Keratinocyte (primary cell): ENCODE results near the gene RBMS3. TPM values are rescaled to one million over a fixed set of nuclear protein-coding genes. Genes with fewer than 3 reads are reported as not detected.

Source experiments
- DNase-seq: peaks from one replicate; pipeline ENCODE4 v3.0.0-alpha.2; 2011; ENCODE audit warnings: low read depth, missing footprints, low spot score
- FAIRE-seq: peaks from 2 replicates; lab custom pipeline; 2011; peaks lifted over from hg19 to GRCh38; lab: Jason Lieb, UNC
- H2AFZ ChIP-seq: 2 replicates; pipeline ENCODE4 v1.6.0; 2012; ENCODE audit warnings: low read length, control low read depth, inconsistent platforms; ENCODE audit not compliant: control insufficient read depth
- H3K27ac ChIP-seq: 2 replicates; pipeline ENCODE4 v1.5.1; 2011; ENCODE audit warnings: low read length; ENCODE audit not compliant: control insufficient read depth, insufficient read depth
- H3K27me3 ChIP-seq: 3 replicates; pipeline ENCODE4 v1.6.0; 2011; ENCODE audit warnings: low read length; ENCODE audit not compliant: control insufficient read depth, insufficient read depth; ENCODE audit errors: extremely low read depth
- H3K36me3 ChIP-seq, 2 experiments: 2 replicates in 1 of 2; 3 replicates in 1 of 2; pipeline ENCODE4 v1.5.1; 2011; ENCODE audit warnings: low read length in 2 of 2, mild to moderate bottlenecking in 1 of 2; ENCODE audit not compliant: control insufficient read depth in 2 of 2, insufficient read depth in 2 of 2; ENCODE audit errors: extremely low read depth in 1 of 2
- H3K4me1 ChIP-seq: 3 replicates; pipeline ENCODE4 v1.5.1; 2011; ENCODE audit warnings: low read length; ENCODE audit not compliant: control insufficient read depth, insufficient read depth; ENCODE audit errors: extremely low read depth
- H3K4me2 ChIP-seq: 3 replicates; pipeline ENCODE4 v1.6.0; 2011; ENCODE audit warnings: low read depth, low read length; ENCODE audit not compliant: control insufficient read depth, insufficient read depth; ENCODE audit errors: extremely low read depth
- H3K4me3 ChIP-seq, 3 experiments: fragments of 200-600 bp in 1 of 3; sonication (generic) in 1 of 3; 2 replicates in 2 of 3; 3 replicates in 1 of 3; pipeline ENCODE4 v1.5.1; 2011 to 2016; ENCODE audit warnings: low read length in 3 of 3, mild to moderate bottlenecking in 3 of 3, control low read depth in 2 of 3, inconsistent platforms in 1 of 3, low read depth in 1 of 3, mixed read lengths in 1 of 3, mixed run types in 1 of 3, moderate library complexity in 1 of 3; ENCODE audit not compliant: control insufficient read depth in 2 of 3, insufficient read depth in 2 of 3; ENCODE audit errors: extremely low read depth in 1 of 3
- H3K79me2 ChIP-seq: 2 replicates; pipeline ENCODE4 v1.6.0; 2012; ENCODE audit warnings: low read length; ENCODE audit not compliant: control insufficient read depth, insufficient read depth
- H3K9ac ChIP-seq: 3 replicates; pipeline ENCODE4 v1.6.0; 2011; ENCODE audit warnings: low read length; ENCODE audit not compliant: control insufficient read depth, insufficient read depth; ENCODE audit errors: extremely low read depth
- H3K9me1 ChIP-seq: 3 replicates; pipeline ENCODE4 v1.6.0; 2011; ENCODE audit warnings: low read length; ENCODE audit not compliant: control insufficient read depth, insufficient read depth; ENCODE audit errors: extremely low read depth
- H3K9me3 ChIP-seq: 2 replicates; pipeline ENCODE4 v1.5.1; 2012; ENCODE audit warnings: low read depth, low read length; ENCODE audit not compliant: control insufficient read depth
- H4K20me1 ChIP-seq: 3 replicates; pipeline ENCODE4 v1.6.0; 2011; ENCODE audit warnings: low read length; ENCODE audit not compliant: control insufficient read depth, insufficient read depth; ENCODE audit errors: extremely low read depth
- EZH2 ChIP-seq: IDR thresholded peaks from one replicate; pipeline ENCODE4 v1.6.1; 2012; ENCODE audit warnings: inconsistent platforms, mild to moderate bottlenecking, low read length, moderate library complexity
- dilution Hi-C: fragments of 300-500 bp; cut with MboI; formaldehyde crosslinking; loops from one replicate; pipeline ENCODE4 v1.7.0; 2020; ENCODE audit warnings: low sequenced_read_pairs; ENCODE audit not compliant: extremely low pct_ligation_motif_present
- polyA plus RNA-seq, 5 experiments: library from polyadenylated mRNA; depleted of rRNA in 3 of 5; stranded (reverse) in 3 of 5; stranded (forward) in 1 of 5; unstranded in 1 of 5; fragments of >200 nt; gene quantifications; 1 replicate in 1 of 5; 2 replicates in 3 of 5; 3 replicates in 1 of 5; pipeline versions ENCODE4 v1.2.1 to v1.2.3, GENCODE V29; 2011 to 2012; ENCODE audit warnings: missing spikeins in 2 of 5, low read depth in 1 of 5, low replicate concordance in 1 of 5
- TF ChIP-seq, protein P1 (sequence below), 3 experiments: IDR thresholded peaks in 1 of 3; conservative IDR thresholded peaks in 1 of 3; optimal IDR thresholded peaks in 1 of 3; 2 replicates in 2 of 3; 3 replicates in 1 of 3; pipeline versions ENCODE3 to v1.5.1; 2011; ENCODE audit warnings: low read length in 3 of 3, mild to moderate bottlenecking in 3 of 3, moderate library complexity in 2 of 3, control low read depth in 1 of 3, inconsistent platforms in 1 of 3; ENCODE audit not compliant: insufficient read depth in 2 of 3; ENCODE audit errors: extremely low read depth in 1 of 3

The RBMS3 gene
- polyA plus RNA-seq, 1 donor (not counting 4 experiments of a cell fraction or from before 2014, with no cell fraction given), result 2.3 TPM

DNA sequence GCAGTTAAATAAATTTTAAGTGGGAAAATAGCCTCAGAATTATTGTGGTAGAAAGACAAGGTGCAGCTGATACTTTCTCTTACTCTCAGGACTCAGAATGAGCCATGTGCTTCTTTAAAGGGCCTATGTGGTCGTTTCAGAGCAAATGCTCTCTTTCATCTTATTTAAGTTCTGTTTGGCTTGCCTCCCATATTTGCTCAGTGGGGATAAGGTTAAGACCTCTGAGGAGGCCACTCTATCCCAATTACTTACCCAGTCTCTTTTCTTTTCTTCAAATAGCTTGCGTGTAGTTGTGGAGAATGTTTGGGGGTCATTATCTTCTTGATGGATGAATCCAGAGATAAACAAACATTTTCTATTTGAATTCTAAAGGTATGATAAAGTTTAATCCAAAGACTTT lies 221.9 kb downstream of the RBMS3 start:
- no peaks in the 10 kb centered on the region for H3K79me2 ChIP-seq
- no peaks in the 10 kb centered on the region for H4K20me1 ChIP-seq
- no peak overlapping the region for H3K9ac ChIP-seq
- no peak for TF ChIP-seq EZH2
- TF ChIP-seq, protein P1, sequence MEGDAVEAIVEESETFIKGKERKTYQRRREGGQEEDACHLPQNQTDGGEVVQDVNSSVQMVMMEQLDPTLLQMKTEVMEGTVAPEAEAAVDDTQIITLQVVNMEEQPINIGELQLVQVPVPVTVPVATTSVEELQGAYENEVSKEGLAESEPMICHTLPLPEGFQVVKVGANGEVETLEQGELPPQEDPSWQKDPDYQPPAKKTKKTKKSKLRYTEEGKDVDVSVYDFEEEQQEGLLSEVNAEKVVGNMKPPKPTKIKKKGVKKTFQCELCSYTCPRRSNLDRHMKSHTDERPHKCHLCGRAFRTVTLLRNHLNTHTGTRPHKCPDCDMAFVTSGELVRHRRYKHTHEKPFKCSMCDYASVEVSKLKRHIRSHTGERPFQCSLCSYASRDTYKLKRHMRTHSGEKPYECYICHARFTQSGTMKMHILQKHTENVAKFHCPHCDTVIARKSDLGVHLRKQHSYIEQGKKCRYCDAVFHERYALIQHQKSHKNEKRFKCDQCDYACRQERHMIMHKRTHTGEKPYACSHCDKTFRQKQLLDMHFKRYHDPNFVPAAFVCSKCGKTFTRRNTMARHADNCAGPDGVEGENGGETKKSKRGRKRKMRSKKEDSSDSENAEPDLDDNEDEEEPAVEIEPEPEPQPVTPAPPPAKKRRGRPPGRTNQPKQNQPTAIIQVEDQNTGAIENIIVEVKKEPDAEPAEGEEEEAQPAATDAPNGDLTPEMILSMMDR (optimal IDR thresholded peaks at IDR 0.05 in 1 of 3, IDR thresholded peaks at IDR 0.05 in 1 of 3, conservative IDR thresholded peaks at IDR 0.05 in 1 of 3; ENCODE audit: extremely low read depth in 1 of 3, insufficient read depth in 2 of 3, low read length in 3 of 3), result no peak
- DNase-seq (no peak), FAIRE-seq (no peak)
- no peak overlapping the region for H3K27ac ChIP-seq
- no peak overlapping the region for H2AFZ ChIP-seq
- H3K9me3 ChIP-seq, result no peaks in the 10 kb centered on the region
- dilution Hi-C loops, result no loop called here
- no peaks in the 10 kb centered on the region for H3K36me3 ChIP-seq
- H3K4me1 ChIP-seq, result no peaks in the 10 kb centered on the region
- H3K4me3 ChIP-seq, result no peak overlapping the region
- no peaks in the 10 kb centered on the region for H3K27me3 ChIP-seq
- no peak overlapping the region for H3K4me2 ChIP-seq
- H3K9me1 ChIP-seq, result no peaks in the 10 kb centered on the region

DNA sequence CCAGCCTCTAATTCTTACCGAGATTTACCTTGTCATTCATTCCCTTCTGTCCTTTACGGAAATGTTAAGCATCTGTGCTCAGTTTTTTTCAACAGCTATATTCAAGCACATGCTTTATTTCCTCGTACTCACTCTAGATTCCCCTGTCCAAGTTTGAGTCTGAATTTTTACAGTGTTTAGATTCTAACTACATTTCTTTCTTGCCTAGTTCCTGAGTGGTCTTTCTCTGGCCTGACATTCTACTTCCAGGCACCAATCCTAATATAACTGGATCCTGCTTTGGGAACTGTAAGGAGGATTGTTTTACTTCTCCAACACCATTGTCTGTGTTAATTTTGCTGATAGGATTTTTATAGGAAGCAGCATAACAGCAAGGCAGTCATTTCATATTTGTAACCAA lies 222.4 kb downstream of the RBMS3 start:
- DNase-seq (no peak), FAIRE-seq (no peak)
- no peaks in the 10 kb centered on the region for H3K27me3 ChIP-seq
- H4K20me1 ChIP-seq, result no peaks in the 10 kb centered on the region
- H3K36me3 ChIP-seq, result no peaks in the 10 kb centered on the region
- no peak overlapping the region for H3K4me2 ChIP-seq
- H3K4me3 ChIP-seq, result no peak overlapping the region
- H3K9ac ChIP-seq, result no peak overlapping the region
- H3K4me1 ChIP-seq, result no peaks in the 10 kb centered on the region
- H3K79me2 ChIP-seq, result no peaks in the 10 kb centered on the region
- H3K27ac ChIP-seq, result no peak overlapping the region
- dilution Hi-C loops, result no loop called here
- H3K9me3 ChIP-seq, result no peaks in the 10 kb centered on the region
- H3K9me1 ChIP-seq, result no peaks in the 10 kb centered on the region
- TF ChIP-seq EZH2, result no peak
- TF ChIP-seq, protein P1 (optimal IDR thresholded peaks at IDR 0.05 in 1 of 3, IDR thresholded peaks at IDR 0.05 in 1 of 3, conservative IDR thresholded peaks at IDR 0.05 in 1 of 3; ENCODE audit: extremely low read depth in 1 of 3, insufficient read depth in 2 of 3, low read length in 3 of 3), result no peak
- no peak overlapping the region for H2AFZ ChIP-seq
